Muscle of arm (tissue), 14 donors: ENCODE measurements around the gene OR4D5. TPM values are rescaled to one million over a fixed set of nuclear protein-coding genes. Genes with fewer than 3 reads are reported as not detected.

Source experiments
- DNase-seq: peaks from one replicate; pipeline ENCODE4 v3.0.0-alpha.2; 2013
- long read RNA-seq, 11 donors: transcript quantifications; one replicate each; lab custom pipeline, GENCODE V29; 2026
- polyA plus RNA-seq, 12 donors: library from polyadenylated mRNA; unstranded; fragments of 120-200 nt; gene quantifications; one replicate each; pipeline ENCODE4 v1.2.1, GENCODE V29; 2013; ENCODE audit not compliant: insufficient read length in 12 of 12

Gene OR4D5
- polyA plus RNA-seq: not detected
- long read RNA-seq, donor 1: 0 reads
- long read RNA-seq, donor 2: 0 reads
- long read RNA-seq, donor 3: 0 reads
- long read RNA-seq, donor 4: 0 reads
- long read RNA-seq, donor 5: 0 reads
- long read RNA-seq, donor 6: 0 reads
- long read RNA-seq, donor 7: 0 reads
- long read RNA-seq, donor 8: 0 reads
- long read RNA-seq, donor 9: 0 reads
- long read RNA-seq, donor 10: 0 reads
- long read RNA-seq, donor 11: 0 reads

DNA sequence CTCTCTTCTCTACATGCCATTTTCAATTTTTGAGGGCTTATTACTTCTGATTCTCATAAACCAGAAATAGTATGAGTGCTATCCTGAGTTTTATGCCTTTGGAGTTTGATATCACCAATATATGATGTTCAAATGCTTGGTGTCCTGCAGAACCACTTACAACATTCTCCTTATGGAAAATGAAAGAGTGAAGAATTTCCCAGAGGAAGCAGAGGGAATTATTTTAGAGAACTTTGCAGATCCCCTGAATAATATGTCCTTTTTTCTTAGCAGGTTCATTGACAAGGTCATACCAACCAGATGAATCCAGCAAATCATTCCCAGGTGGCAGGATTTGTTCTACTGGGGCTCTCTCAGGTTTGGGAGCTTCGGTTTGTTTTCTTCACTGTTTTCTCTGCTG lies at the start of gene OR4D5:
OR4D5 (plus strand) TSS at position 301 of the 400 bp plus-strand sequence; CDS start at position 301, 0 bp downstream.
- no peak for DNase-seq

- no peak for DNase-seq
Measured at GRCh38 chr11:123892031-123892430, 47.4 kb upstream of the OR4D5 start.

DNA sequence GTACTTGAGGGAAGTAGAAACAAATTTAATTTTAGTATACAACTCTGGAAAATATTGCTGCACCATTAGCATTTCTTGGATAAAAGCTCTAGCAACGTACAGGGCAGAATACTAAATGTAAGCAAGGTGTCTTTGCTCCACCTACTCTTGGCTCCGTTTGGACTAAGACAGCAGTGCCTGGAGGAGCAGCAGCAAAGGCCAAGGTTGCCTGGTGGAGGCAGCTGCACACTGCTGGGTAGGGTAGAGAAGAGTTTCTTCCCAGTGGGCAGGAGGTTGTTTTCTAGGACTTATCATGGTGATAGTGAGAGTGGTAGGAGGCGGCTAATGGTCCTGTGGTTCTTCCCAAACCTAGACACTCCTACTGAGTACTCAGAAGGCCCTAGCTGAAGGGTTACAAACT lies 39.6 kb upstream of the OR4D5 start:
- DNase-seq: no peak

GRCh38 chr11:123901867-123902266 lies 37.5 kb upstream of the OR4D5 start, which contains the start of gene OR8D4:
Gene OR8D4, plus strand, starts transcription at chr11:123902167. Its CDS starts 4,265 bp downstream, at chr11:123906432.
- no peak for DNase-seq

- DNase-seq: no peak
Measured at GRCh38 chr11:123903932-123904331, 35.5 kb upstream of the OR4D5 start.

GRCh38 chr11:123904932-123905331 lies 34.5 kb upstream of the OR4D5 start:
- DNase-seq: no peak

- DNase-seq: no peak
Measured at GRCh38 chr11:123905826-123906225, 33.6 kb upstream of the OR4D5 start.

DNA sequence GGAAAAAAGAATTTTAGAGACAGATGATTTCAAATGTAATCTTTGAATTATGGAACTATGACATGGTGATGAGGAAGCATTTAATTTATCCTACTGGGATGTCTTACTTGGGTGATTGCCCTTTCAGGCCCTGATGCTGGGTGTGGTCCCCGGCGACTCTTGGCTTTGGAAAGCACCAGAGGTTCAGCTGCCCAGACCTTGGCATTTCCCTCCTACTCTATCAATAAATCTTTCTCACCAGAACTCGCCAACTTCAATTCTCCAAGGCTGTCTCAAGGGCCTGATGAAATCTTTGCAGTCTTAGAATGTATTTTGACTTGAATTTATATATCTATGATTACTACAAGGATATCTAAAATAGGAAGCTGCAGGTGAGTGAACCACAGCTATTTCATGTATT lies 18.5 kb upstream of the OR4D5 start:
- DNase-seq: no peak

GRCh38 chr11:123924027-123924426 lies 15.4 kb upstream of the OR4D5 start:
- DNase-seq: no peak

GRCh38 chr11:123942413-123942812 lies 3.0 kb downstream of the OR4D5 start:
- no peak for DNase-seq

DNA sequence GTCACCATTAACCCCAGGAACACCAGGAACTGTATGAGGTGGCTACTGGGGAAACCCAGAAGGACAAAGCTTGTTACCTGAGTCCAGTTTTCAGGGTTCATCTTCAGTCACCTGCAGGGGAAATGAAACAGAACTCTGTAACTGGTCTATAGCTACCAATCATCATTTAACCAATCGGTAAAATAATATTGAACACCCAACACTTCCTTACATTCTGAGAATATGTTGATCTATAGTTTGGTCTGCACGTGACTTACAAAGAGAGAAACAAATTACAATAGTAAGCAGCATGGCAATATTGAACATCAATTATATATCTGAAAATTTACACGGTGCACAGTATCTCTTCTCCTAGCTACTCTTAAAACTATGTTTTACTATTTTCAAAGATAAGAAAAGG lies 4.3 kb downstream of the OR4D5 start, which contains the start of gene OR6T1:
OR6T1 (minus strand) TSS at position 101 of the 400 bp plus-strand sequence; CDS start at position 101, 0 bp downstream.
- DNase-seq: no peak

DNA sequence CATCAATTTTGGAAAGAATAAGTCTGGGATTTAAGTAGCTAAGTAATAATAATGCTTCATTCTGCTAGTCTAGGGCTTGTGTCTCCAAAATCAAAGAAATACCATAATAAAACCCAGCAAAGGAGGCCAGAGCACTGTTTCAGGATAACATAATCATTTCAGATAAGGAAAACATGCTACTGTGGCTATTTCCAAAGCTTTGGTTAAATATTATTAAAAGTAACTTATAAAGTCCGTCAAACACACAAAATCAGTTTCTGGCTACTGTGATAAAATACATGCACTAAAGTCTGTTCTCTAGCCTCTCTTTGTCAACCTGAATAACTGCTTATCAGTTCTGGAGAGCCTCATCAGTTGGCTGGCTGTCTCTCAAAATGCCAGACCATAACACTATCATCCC lies 5.7 kb downstream of the OR4D5 start:
- no peak for DNase-seq

- no peak for DNase-seq
Measured at GRCh38 chr11:123956752-123957151, 17.3 kb downstream of the OR4D5 start.

GRCh38 chr11:123973816-123974215 lies 34.4 kb downstream of the OR4D5 start:
- no peak for DNase-seq

- no peak for DNase-seq
Measured at GRCh38 chr11:123976770-123977560, 37.5 kb downstream of the OR4D5 start.

DNA sequence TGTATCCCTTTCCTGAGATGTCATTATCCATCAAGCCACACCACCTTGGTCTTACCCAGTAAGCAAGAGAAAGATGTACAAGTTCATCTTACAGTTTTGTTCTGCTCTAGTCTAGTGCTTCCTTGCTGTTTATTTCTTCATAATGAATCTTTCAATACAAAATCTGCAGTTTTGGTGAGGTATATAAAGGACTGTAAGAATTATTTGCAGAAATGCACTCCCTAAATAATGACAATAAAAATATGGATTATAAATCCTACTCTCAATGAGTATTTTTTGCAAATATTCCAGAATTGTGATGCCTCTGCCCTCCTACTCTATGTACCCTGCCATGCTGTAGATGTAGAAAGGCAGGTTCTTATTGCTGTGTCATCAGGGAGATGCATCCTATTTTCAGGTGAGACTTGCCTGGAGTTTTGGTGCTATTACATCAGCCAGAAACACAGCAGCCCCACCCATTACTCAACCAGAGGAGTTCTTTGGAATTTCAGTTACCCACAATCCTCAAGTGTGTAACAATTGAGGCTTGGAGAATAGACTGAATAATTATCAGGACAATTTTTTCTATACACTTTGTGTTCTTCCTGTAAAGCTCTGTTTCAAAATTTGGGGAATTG lies 38.4 kb downstream of the OR4D5 start, which contains the start of gene OR10S1:
OR10S1 (minus strand) TSS at position 51 of the 617 bp plus-strand sequence. CDS start 117 bp downstream, outside the sequence.
- no peak for DNase-seq

- DNase-seq: no peak
Measured at GRCh38 chr11:123979311-123979710, 39.9 kb downstream of the OR4D5 start.

Other genes starting within 250 kb of the OR4D5 start
- 10 to 100 TPM in 11 of 12 donors, not detected in 1; 14.5 to 28.5 (median 19.3) TPM for gene ZNF202, start 198.0 kb upstream of the OR4D5 start, polyA plus RNA-seq
- gene OR6X1, start 185.1 kb upstream of the OR4D5 start, polyA plus RNA-seq: not detected
- gene OR6M1, start 133.3 kb upstream of the OR4D5 start, polyA plus RNA-seq: not detected
- gene TMEM225, start 53.9 kb upstream of the OR4D5 start, polyA plus RNA-seq: not detected
- gene OR8D4, start 37.5 kb upstream of the OR4D5 start, polyA plus RNA-seq: under 1 TPM in 6 of 12 donors, not detected in 6; 0.05 to 0.12 (median 0.09) TPM
- not detected for gene OR6T1, start 4.2 kb downstream of the OR4D5 start, polyA plus RNA-seq
- not detected for gene OR10S1, start 38.2 kb downstream of the OR4D5 start, polyA plus RNA-seq
- gene OR10G6, start 55.5 kb downstream of the OR4D5 start, polyA plus RNA-seq: not detected
- gene OR10G4, start 73.4 kb downstream of the OR4D5 start, polyA plus RNA-seq: not detected
- gene OR10G9, start 83.4 kb downstream of the OR4D5 start, polyA plus RNA-seq: not detected
- gene OR10G8, start 87.2 kb downstream of the OR4D5 start, polyA plus RNA-seq: not detected
- under 1 TPM in 1 of 12 donors, not detected in 11; 0.20 TPM for gene OR10G7, start 101.7 kb downstream of the OR4D5 start, polyA plus RNA-seq
- 100 to 1,000 TPM in 8 of 12 donors, 10 to 100 TPM in 3, not detected in 1; 52.6 to 171 (median 113) TPM for gene VWA5A, start 175.8 kb downstream of the OR4D5 start, polyA plus RNA-seq
- under 1 TPM in 1 of 12 donors, not detected in 11; 0.03 TPM for gene OR10D3, start 243.7 kb downstream of the OR4D5 start, polyA plus RNA-seq